AG20443 (cell line): ENCODE data around the gene ATAD3B.
"Not testable (repeated sequence)": the region's sequence is repeated elsewhere in the genome, so short reads cannot be mapped to it uniquely, and the experiment has no call there.

Experiments used
- DNase-seq: peaks from one replicate; pipeline ENCODE4 v3.0.0; 2012; ENCODE audit warnings: low spot score, mixed read lengths

ATAD3B gene

DNA sequence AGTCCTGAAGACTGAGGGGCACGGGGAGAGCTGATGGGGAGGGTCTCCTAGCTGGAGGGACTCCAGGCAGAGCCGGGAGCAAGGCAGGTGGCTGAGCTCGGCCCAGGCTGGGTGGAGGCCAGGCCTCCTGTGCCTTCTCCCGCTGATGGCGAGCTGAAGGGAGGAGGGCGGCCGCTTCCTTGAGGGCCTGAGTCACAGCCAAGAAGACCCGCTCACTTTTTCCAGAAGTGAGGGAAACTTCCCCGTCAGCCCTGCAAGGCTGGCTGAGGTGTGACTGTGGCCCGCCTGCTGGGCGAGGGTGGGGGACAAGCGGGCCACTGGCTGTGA is 37.8 kb upstream of the ATAD3B start:
- DNase-seq, result no peak

DNA sequence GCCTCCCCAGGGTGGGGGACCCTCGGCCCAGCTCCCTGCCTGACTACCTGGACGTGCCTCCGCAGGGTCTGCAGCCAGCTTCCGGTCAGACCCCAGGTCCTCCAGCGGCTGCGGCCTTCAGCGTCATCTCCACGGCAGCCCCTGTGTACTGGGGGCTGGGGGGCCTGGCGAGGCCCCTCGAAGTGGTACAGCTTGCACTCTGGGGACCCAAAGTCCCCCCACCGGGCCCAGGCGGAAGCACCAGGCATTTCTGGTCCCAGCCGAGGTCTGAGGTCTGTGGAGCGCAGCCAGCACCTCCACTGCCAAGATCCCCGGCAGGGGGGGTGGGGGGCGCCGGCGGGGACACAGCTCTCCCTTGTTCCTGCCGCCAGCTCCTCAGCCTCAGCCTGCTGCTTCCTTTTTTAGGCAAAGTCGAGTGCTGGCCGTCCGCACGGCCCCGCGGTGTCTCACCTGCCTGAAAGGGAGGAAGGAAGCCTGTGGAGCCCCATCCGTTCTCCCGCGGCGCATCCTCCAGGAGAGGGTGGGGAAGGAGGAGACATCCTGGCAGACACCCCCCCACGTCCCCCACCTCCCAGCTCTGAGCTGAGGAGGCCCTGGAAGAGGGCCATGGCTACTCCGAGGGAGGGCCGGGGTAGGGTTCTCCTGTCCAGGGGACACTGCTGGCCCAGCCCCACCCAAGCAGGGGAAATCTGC is 37.3 kb upstream of the ATAD3B start:
- no peak for DNase-seq

DNA sequence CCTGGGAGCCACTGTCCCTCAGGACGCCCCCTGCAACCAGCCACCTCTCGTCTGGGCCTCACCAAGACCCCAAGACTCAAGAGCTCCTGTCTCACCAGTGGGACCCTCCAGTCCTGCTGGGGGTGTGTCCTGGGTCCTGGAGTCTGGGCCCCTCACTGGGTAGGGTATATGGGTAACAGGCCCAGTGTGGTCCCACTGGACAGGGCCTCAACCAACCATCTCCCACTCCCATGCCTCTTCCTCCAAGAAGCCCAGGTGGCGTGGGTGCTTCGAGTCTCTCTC is 36.8 kb upstream of the ATAD3B start:
- no peak for DNase-seq

DNA sequence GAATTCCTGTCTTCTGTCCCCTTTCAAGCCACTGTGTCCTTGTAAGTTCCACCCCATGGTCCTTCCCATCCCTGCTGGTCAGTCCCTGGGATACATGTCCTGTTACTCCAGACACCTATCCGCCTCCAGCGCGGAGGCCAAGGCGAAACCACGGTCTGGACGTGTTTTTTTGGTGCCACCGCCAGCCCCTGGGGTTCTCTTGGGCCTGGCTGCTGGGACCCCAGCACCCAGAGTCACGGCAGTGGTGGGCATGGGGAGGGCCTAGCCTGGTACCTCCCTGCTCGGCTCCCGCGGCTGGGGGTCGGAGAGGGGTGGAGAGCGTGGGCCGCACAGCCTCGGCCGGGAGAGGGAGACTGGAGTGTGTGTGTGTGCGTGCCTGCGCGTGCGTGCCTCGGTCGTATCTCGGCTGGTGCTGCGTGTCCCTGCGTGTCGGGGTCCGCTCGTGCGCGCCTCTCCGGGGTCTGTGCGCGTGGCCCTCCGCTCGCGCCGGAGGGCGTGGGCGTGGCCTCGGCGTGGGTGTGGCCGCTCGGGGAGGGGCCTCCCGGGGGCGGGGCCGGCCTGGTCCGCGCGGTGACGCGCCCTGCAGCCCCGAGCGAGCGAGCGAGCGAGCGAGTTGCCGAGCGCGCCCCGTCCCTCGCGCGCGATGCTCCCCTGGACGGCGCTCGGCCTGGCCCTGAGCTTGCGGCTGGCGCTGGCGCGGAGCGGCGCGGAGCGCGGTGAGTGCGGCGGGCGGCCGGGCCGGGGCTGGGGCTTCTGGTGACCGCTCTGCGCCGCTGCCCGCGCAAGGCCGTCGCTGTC is 36.3 kb upstream of the ATAD3B start, which contains the start of gene VWA1:
VWA1 (plus strand) TSS at position 585 of the 798 bp plus-strand sequence; CDS start at position 644, 59 bp downstream.
- peak; percentile 97 for DNase-seq

DNA sequence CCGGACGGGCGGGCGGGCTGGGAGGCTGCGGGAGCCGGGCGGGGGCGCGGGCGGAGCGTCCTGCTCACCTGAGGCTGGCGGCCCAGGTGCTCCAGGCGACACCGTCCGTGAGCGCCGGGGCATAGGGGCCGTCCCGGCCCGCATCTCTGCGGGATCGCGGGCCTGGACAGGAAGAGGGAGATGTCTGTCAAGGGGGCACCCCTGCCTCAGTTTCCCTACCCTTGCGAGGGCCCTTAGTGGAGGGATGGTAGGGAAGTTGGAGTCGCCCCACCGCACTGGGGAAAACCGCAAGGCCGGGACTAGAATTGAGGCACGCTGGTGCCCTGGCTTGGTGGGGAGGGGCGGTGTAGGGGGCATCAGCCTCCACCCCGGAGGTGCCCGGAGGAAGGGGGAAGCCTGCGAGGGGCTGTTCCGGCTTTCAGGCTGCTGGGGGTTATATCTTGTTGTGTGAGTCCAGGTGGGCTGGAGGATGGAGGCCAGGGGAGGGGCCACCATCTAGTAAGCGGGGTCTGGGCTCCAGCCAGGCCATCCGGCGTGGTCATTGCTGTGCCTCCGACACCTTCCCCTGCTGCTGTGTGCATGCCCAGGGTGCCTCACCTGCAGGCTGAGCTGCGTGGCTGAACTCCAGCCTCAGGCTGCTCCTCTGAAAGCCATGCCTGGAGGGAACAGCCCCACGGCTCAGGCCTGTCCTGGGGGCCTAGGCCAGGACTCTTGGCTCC is 35.5 kb upstream of the ATAD3B start:
- no peak for DNase-seq

DNA sequence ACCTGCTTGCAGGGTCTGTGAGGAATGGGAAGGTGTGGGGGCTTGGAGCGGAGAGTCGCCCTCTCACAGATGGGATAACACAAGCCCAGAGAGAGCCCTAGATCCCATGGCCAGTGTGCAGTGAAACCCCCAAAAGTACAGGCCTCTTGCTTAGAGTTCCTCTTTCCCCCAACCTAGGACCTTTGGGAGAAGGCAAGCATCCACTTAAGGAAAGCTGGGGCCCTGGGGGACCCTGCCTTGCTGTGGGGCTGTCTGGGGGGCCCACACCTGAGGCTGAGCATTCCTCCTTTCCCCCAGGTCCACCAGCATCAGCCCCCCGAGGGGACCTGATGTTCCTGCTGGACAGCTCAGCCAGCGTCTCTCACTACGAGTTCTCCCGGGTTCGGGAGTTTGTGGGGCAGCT is 34.9 kb upstream of the ATAD3B start:
- no peak for DNase-seq

DNA sequence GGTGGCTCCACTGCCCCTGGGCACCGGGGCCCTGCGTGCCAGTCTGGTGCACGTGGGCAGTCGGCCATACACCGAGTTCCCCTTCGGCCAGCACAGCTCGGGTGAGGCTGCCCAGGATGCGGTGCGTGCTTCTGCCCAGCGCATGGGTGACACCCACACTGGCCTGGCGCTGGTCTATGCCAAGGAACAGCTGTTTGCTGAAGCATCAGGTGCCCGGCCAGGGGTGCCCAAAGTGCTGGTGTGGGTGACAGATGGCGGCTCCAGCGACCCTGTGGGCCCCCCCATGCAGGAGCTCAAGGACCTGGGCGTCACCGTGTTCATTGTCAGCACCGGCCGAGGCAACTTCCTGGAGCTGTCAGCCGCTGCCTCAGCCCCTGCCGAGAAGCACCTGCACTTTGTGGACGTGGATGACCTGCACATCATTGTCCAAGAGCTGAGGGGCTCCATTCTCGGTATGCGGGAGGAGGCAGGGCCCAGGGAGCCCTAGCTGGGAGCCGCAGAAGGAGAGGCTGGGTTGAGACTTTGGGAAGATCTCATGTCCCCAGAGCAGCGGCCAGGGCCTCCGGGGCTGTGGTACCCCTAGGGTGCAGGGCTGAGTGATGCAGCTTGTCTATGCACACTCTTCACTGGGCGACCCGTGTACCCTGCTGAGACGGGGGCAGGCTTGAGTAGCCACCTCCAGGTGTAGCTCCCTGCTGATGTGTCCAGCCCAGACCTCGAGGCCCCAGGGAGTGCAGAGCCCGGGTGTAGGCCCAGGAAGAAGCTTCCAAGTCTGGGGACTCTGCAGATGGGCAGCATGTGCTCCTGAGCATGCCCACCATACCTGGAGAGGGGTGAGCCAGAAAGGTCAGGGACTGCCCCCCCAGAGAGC is 34.3 kb upstream of the ATAD3B start:
- no peak for DNase-seq

DNA sequence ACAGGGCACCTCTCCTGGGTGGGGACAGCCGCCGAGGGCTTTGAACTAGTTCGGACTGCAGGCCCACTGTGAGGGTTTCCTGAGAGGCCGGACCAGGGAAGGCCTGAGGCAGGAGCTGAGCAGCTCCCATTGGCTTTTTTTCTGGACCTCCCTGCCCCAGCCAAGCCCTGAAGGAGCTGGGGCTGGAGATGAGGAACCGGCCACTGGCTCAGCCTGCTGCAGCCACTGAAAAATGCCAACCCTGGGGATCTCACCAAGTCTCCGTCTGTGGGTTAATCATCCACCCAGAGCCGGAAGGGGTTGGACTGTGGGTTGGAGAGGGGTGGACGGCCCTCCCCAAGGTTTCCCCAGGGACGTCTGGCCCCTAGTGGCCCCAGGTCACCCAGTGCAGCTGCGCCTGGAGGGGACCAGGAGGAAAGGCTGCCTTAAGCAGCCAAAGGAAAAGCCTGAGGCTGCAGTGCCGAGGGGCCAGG is 33.6 kb upstream of the ATAD3B start:
- DNase-seq, result no peak

DNA sequence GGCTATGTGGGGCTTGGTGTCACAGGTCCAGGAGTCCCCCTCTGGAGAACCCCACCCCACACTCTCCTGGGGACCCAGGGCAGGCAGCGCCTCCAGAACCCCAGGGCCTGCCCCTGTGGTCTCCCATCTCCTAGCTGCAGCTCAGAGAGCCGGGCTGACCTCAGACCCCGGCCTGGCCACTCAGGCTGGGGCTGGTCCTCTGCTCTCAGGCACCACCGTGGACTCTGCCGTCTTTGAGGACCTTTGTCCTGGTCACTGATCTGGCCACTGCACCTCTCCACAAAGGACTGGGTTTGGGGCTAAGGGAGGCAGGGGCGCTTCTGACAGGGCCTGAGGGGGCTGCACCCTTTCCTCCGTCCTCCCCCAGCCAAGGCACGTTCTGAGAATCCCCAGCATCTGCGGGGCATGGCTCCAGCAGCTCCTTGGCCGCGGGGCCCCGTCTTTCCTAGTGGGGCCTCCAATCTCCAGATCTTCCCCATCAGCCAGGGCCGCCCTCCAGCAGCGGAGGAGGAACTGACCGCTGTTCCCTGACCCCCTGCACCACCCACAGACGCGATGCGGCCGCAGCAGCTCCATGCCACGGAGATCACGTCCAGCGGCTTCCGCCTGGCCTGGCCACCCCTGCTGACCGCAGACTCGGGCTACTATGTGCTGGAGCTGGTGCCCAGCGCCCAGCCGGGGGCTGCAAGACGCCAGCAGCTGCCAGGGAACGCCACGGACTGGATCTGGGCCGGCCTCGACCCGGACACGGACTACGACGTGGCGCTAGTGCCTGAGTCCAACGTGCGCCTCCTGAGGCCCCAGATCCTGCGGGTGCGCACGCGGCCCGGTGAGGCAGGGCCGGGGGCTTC is 32.8 kb upstream of the ATAD3B start:
- no peak for DNase-seq

DNA sequence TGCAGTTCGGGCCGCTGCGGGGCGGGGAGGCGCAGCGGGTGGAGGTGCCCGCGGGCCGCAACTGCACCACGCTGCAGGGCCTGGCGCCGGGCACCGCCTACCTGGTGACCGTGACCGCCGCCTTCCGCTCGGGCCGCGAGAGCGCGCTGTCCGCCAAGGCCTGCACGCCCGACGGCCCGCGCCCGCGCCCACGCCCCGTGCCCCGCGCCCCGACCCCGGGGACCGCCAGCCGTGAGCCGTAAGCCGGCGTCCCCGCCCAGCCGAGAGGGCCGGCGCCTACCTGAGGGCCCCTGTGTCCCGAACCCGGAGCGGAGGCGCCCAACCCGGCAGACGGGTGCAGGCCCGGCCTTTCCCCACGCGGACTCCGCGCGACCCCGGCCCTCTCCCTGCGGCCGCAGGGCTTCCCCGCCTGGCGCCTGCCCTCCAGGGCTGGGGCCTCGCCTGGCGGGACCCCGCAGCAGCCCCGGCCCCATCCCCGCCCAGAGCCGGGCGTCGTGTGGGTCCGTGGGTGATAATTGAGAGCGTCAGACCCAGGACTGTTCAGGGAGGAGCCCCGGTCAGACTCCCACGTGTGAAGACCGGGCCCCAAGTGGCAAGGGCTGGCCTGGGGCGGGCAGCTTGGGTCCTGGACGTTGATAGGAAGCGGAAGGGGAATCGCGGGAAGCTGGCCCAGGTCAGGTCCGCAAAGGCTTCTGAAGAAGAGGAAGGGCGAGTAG is 31.9 kb upstream of the ATAD3B start:
- DNase-seq, result no peak

DNA sequence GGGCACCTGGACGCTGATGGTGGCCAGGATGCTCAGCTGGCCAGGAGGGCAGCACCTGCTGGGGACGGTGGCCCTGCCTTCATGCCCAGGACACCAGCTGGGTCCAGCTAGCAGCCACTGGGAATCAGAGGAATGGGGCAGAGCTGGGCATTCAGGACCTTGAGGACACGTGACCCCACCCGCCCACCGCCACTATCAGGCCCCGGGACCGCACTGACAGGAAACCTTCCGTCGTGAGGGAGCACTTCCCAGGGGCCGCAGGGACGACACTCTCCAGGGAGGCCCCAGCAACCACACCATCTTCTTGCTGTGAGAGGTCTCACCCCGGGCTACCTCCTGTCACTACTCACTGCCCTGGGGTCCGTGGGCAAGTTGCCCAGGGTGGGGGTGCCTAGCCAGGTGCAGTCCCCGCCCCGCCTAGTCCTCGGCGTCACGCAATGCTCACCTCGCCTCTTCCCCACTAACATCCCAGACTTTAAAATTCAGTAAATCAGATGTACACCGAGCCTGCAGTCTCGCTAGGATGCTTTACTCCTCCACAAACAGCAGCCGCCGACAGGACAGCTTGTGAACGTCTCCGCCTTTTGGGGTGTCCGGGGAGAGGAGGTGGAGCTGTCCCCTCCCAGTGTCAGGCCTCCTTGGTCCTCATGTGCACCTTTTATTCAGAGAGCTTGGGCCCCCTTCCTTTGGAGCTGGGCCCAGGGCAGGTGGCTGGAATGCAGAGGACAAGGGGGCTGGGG is 31.1 kb upstream of the ATAD3B start:
- no peak for DNase-seq

DNA sequence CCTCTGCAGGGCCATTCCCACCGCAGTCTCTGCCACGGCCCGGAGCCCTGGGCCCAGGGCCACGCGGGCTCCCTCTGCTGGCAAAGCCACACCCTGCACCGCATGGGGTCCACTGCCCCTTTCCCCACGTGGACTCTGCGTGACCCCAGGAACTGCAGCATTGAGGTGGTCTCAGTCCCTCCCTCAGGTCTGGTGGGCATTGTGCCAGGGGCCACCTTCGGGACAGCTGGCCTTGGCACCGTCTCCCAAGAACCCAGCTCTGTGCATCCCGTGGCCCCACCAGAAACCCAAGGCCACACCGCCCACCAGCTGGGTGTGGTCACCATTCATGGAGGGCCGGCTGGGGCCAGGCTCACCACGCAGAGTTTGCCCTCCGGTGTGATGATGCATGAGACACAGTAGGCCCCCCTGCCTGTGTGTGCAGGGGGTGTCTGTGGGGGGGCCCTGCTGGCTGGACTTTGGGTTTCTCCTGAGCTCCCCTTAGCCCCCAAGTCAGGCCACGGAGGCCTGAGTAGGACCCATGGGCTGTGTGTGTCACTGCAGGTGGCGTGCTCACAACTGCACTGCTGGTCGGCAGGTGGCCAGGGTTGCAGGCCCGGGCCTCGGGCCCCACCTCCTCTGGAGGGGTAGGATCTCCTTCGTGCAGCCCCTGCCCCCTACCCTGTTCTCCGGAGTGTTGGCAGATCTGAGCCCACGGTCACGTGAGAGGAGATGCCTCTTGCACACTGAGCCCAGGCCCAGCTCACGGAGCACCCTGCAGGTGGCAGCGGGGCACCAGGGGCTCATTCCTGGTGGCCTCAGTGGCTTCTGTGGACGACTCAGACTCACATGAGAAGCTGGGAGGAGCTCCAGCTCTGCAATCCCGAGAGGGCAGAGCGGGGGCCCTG is 30.3 kb upstream of the ATAD3B start:
- DNase-seq, result peak; percentile 90

DNA sequence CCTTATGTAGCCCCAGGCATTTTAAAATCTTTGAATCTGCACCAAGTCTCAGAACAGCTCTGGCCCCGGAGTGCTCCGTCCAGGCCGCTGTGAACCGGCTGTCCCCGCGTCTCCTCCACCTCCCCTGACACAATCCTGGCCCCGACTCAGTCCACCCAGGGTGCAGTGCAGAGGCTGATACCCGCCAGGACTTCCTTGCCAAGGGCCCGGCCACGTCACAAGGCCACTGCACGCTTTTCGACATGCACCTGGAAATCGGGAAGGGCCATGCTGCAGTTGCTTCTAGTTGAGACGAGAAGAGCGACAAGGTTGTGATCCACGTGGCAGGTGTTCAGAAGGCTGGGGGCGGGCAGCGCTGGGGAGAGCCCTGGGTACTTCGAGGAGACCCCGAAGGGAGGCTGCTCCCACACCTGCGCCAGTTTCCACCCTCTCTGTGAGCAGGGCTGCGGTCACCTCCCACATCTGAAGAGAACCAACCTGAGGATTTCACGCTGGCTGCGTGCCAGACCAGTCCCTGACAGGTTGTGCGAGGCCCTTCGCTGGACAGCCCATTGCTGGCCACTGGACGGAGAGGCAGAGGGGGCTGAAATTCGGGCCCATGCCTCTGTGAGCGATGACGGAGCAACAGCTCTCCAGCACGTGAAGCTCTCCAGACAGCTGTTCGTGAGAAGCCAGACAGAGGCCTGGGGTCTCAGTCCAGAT is 29.3 kb upstream of the ATAD3B start:
- no peak for DNase-seq

DNA sequence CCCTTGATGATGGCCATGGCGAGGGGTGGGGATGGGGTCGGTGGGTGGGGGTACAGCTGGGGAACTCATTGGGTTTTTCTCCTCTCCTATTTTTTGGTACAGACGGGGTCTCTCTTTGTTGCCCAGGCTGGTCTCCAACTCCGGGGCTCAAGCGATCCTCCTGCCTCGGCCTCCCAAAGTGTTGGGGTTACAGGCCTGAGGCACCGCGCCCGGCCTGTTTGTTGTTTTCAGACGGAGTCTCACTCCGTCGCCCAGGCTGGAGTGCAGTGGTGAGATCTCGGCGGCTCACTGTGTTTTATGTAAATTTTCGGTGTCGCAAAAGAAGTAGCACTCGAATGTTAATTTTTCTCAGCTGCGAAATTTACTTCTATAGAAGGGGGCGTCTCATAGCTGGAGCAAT is 24.9 kb upstream of the ATAD3B start:
- DNase-seq, result not testable (repeated sequence)

DNA sequence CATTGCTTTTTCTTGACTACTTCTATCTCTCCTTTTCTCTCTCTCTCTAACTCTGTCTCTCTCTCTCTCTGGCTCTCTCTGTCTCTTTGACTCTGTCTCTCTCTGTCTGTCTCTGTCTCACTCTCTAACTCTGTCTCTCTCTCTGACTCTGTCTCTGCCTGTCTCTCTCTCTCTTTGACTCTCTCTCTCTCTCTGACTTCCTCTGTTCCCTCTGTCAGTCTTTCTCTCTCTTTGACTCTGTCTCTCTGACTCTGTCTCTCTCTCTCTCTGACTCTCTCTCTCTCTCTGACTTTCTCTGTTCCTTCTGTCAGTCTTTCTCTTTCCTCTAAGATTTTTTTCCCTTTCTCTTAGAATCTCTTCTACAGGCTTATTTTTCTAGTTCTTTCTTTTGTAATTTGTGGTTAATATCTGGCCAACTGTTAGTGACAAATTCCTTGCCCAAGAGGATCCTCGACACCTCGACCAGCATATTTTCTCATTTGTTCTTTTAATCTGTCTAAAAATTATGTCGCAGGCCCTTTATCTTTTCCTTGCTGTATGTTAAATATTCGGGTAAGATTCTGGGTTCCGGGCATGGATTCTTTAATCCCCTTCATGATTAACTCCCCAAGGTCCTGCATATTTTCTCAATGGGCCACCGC is 22.3 kb upstream of the ATAD3B start, which contains the start of gene ATAD3C:
ATAD3C (plus strand) TSS at position 591 of the 641 bp plus-strand sequence. CDS start 995 bp downstream, outside the sequence.
- DNase-seq, result no peak

DNA sequence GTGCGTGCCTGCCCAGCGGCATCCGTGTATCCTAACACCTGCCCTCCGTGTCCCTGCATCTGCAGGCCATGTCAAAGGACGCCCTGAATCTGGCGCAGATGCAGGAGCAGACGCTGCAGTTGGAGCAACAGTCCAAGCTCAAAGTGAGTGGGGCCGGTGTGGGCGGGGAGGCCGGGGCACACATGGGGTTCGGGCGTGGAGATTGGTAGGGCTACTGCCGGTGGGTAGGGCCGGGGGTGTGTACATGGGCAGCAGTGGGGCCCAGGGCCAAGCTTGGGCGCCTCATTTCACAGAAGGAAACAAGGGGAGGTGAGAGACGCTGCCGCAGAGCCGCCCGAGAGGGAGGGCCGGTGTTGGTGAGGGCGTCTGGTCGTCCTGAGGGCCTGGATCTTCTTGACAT is 20.9 kb upstream of the ATAD3B start:
- not testable (repeated sequence) for DNase-seq

DNA sequence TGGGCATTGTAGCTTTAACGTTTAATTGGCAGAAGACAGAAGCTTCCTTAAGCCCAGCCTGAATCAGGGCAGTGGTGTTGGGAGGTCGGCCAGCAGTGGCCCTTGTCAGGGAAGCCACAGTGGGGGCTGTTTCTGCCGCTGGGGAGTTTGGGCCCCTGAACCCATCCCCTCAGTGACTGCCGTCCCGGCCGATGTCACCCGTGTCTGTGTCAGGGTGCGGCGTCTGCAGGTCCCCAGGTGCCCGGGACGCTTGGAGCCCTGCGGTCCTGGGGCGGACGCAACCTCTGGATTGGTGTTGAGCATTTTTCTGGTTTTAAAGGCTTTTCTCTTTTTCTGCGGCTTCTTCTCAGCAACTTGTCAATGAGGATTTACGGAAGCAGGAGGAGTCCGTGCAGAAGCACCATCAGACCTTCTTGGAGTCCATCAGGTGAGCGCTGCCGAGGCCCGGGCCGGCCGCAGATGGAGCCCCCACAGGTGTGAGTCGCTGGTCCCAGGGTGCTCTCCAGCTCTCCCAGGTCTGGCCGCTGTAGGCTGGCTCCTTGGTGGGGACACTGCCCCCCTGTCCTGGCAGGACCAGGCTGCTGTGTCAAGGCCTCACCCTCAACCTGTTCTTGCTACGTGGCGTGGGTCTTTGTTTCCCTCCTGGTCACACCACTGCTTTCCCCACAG is 19.7 kb upstream of the ATAD3B start:
- peak; percentile 5 for DNase-seq
